Calu3 (cell line): ENCODE data around the gene NAPSA. TPM values are rescaled to one million over a fixed set of nuclear protein-coding genes. Genes with fewer than 3 reads are reported as not detected.

Experiments
- Bru-seq: library from RNA; stranded (reverse); fragments of 400-500 nt; gene quantifications from one replicate; lab custom pipeline; 2021; lab: Mats Ljungman, UMichigan
- BruChase-seq, 2 experiments: library from RNA; stranded (reverse); fragments of 400-500 nt; gene quantifications; one replicate each; lab custom pipeline; 2021; lab: Mats Ljungman, UMichigan
- BruUV-seq: library from RNA; stranded (reverse); fragments of 400-500 nt; replicated peaks from 2 replicates; lab custom pipeline; 2021; lab: Mats Ljungman, UMichigan
- CTCF ChIA-PET: fragments of 300-600 bp; sonication (Branson Sonifier 250); formaldehyde crosslinking; loops from one replicate; lab custom pipeline; 2022; ENCODE audit warnings: antibody characterized with exemption; lab: Charles Lee
- DNase-seq: peaks from one replicate; pipeline ENCODE4 v3.0.0; 2022
- H3K27ac Mint-ChIP-seq: one replicate; pipeline ENCODE4 v1.8.0; 2022; ENCODE audit warnings: mixed read lengths; ENCODE audit not compliant: unreplicated experiment
- H3K27me3 Mint-ChIP-seq: one replicate; pipeline ENCODE4 v1.8.0; 2022; ENCODE audit warnings: mixed read lengths; ENCODE audit not compliant: unreplicated experiment
- H3K36me3 Mint-ChIP-seq: one replicate; pipeline ENCODE4 v1.8.0; 2022; ENCODE audit warnings: mild to moderate bottlenecking, moderate library complexity, mixed read lengths; ENCODE audit not compliant: insufficient read depth, unreplicated experiment
- H3K4me1 Mint-ChIP-seq: one replicate; pipeline ENCODE4 v1.8.0; 2022; ENCODE audit warnings: mild to moderate bottlenecking, low read depth, mixed read lengths; ENCODE audit not compliant: unreplicated experiment
- H3K4me3 Mint-ChIP-seq: one replicate; pipeline ENCODE4 v1.8.0; 2022; ENCODE audit warnings: mild to moderate bottlenecking, low read depth, moderate library complexity, mixed read lengths; ENCODE audit not compliant: unreplicated experiment
- H3K9me3 Mint-ChIP-seq: one replicate; pipeline ENCODE4 v1.8.0; 2022; ENCODE audit warnings: low read depth, mixed read lengths; ENCODE audit not compliant: unreplicated experiment
- intact Hi-C: fragments of 100-400 bp; cut with micrococcal nuclease; formaldehyde crosslinking; loops from one replicate; pipeline ENCODE4 v1.10.0; 2022; ENCODE audit not compliant: unreplicated experiment
- long read RNA-seq: library from polyadenylated mRNA; stranded (forward); transcript quantifications from one replicate; pipeline ENCODE4 v2.0.0, GENCODE V29; 2022
- total RNA-seq: library from RNA; stranded (reverse); gene quantifications from 2 replicates; pipeline ENCODE4 v1.2.3, GENCODE V29; 2022
- TF ChIP-seq, protein P1 (sequence below): fragments of 200-600 bp; IDR thresholded peaks from one replicate; pipeline ENCODE4 v1.8.0; 2022; ENCODE audit warnings: antibody characterized with exemption; ENCODE audit not compliant: unreplicated experiment

The NAPSA gene
- total RNA-seq (1.9 and 3.6 TPM in 2 replicates), Bru-seq, nascent RNA (percentile 29 among the genes with signal in this experiment), BruChase-seq, experiment 1, labeled RNA remaining after a 6-hour chase (percentile 32 among the genes with signal in this experiment), BruChase-seq, experiment 2, labeled RNA remaining after a 2-hour chase (percentile 35 among the genes with signal in this experiment)
- long read RNA-seq, partial matches to known transcripts: 0 of 2 reads
- long read RNA-seq, other reads (novel, unspliced or antisense): 1 of 2 reads

DNA sequence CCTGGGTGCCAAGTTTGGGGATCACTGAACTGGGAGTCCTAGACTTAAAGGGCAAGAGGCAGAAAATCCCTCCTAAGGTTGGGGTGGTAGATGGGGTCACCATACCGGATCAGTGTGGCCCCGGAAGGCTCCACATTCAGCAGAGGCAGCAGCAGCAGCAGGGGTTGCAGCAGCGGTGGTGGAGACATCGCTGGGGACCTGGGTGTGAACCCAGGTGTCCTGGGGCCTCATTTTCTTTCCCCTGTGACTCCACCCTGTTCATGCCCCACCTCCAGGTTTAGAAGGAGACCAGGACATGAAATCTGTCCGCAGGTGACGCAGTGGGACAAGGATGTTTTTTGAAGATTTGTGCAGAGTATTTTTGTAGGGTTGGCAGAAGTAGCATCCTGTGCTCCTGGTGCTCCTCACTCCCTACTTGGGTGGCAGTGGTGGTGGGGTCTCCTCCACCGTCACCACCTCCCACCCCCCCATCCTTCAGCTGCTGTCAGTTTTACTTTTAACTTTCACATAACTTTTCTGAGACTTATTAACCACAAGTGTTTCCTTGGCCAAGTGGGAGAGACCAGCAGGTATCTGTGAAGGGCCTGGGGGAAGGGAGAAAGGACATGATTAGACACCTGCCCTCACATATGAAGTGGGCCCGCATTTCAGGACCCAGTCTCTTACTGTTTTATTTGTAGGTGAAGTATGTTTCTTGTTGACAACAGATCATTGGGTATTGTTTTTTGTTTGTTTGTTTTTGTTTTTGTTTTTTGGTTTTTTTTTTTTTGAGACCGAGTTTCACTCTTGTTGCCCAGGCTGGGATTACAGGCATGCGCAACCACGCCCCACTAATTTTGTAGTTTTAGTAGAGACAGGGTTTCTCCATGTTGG is at the start of gene NAPSA:
NAPSA (minus strand) TSS at position 206 of the 873 bp plus-strand sequence; CDS start at position 188, 18 bp downstream.
- Mint-ChIP-seq H3K4me3 (no peak within 1 kb of the TSS), H3K27me3 (peaks cover 25% of the 10 kb centered on the region), H3K36me3 (peaks cover 20% of the 10 kb centered on the region), H3K9me3 (no peaks in the 10 kb centered on the region), H3K27ac (no peak within 1 kb of the TSS), H3K4me1 (peaks cover 20% of the 10 kb centered on the region)
- intact Hi-C loops: loop anchor here (5.0 kb wide), 1 partner anchor 172 kb away; no protein-coding TSS in a partner anchor
- DNase-seq: no peak
- TF ChIP-seq, protein P1, sequence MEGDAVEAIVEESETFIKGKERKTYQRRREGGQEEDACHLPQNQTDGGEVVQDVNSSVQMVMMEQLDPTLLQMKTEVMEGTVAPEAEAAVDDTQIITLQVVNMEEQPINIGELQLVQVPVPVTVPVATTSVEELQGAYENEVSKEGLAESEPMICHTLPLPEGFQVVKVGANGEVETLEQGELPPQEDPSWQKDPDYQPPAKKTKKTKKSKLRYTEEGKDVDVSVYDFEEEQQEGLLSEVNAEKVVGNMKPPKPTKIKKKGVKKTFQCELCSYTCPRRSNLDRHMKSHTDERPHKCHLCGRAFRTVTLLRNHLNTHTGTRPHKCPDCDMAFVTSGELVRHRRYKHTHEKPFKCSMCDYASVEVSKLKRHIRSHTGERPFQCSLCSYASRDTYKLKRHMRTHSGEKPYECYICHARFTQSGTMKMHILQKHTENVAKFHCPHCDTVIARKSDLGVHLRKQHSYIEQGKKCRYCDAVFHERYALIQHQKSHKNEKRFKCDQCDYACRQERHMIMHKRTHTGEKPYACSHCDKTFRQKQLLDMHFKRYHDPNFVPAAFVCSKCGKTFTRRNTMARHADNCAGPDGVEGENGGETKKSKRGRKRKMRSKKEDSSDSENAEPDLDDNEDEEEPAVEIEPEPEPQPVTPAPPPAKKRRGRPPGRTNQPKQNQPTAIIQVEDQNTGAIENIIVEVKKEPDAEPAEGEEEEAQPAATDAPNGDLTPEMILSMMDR: no peak
- CTCF ChIA-PET: no interaction called here
- no TSS peak for BruUV-seq

DNA sequence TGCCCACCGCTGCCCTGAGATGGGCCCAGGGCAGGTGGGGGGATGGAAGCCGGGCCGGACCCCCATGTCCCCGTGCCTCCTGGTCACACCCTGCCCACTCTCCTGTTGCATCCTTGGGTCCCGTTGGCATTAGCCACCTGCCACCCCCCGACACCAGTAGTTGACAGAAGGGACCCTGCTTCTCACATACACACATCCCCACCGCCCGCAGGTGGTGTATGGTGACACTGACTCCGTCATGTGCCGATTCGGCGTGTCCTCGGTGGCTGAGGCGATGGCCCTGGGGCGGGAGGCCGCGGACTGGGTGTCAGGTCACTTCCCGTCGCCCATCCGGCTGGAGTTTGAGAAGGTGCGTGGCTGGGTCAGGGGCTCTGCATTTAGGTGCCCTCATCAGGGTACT is 48.1 kb upstream of the NAPSA start:
- Mint-ChIP-seq H3K4me1 (no peaks in the 10 kb centered on the region), H3K9me3 (no peaks in the 10 kb centered on the region), H3K36me3 (peaks cover 8% of the 10 kb centered on the region), H3K4me3 (no peak overlapping the region), H3K27me3 (no peaks in the 10 kb centered on the region), H3K27ac (no peak overlapping the region)
- DNase-seq: no peak
- no TSS peak for BruUV-seq
- intact Hi-C loops: no loop called here
- CTCF ChIA-PET: no interaction called here
- TF ChIP-seq, protein P1: no peak

- CTCF ChIA-PET: no interaction called here
- TF ChIP-seq, protein P1: no peak
- intact Hi-C loops: no loop called here
Measured at GRCh38 chr19:50413096-50413495, 47.7 kb upstream of the NAPSA start.

DNA sequence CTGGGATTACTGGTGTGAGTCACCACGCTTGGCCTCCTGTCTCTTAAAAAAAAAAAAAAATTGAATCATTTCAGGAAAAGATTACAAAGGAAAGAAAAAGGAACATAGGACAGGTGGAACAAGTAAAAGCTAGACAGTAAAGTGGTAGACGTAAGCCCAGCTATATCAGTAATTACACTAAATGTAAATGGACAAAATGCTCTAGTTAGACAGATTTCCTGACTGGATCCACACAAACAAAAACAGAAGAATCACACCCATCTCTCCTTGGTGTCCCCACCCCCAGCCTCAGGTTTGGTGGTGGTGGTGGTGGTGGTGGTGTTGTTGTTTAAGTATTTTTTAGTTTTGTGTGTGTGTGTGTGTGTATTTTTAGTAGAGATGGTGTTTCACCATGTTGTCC is 47.0 kb upstream of the NAPSA start:
- H3K36me3 Mint-ChIP-seq: peaks cover 8% of the 10 kb centered on the region
- H3K9me3 Mint-ChIP-seq: no peaks in the 10 kb centered on the region
- no peak for DNase-seq
- CTCF ChIA-PET: no interaction called here
- no peaks in the 10 kb centered on the region for H3K27me3 Mint-ChIP-seq
- TF ChIP-seq, protein P1: no peak
- intact Hi-C loops: no loop called here
- no peaks in the 10 kb centered on the region for H3K4me1 Mint-ChIP-seq
- no TSS peak for BruUV-seq
- H3K4me3 Mint-ChIP-seq: no peak overlapping the region
- H3K27ac Mint-ChIP-seq: no peak overlapping the region

More at GRCh38 chr19:50413096-50413495, 47.7 kb upstream of the NAPSA start:
- no peaks in the 10 kb centered on the region for H3K4me1 Mint-ChIP-seq
- H3K4me3 Mint-ChIP-seq: no peak overlapping the region
- no peak overlapping the region for H3K27ac Mint-ChIP-seq
- DNase-seq: no peak
- H3K27me3 Mint-ChIP-seq: no peaks in the 10 kb centered on the region
- BruUV-seq: no TSS peak
- H3K9me3 Mint-ChIP-seq: no peaks in the 10 kb centered on the region
- peaks cover 8% of the 10 kb centered on the region for H3K36me3 Mint-ChIP-seq
